H1 (cell line): Measurements from ENCODE around the gene PCNP.

Source experiments
- CTCF ChIP-seq, 3 experiments: IDR thresholded peaks; 1 replicate in 2 of 3; 2 replicates in 1 of 3; pipeline versions ENCODE4 v1.5.1 to v1.6.1; 2011; ENCODE audit warnings: low read length in 3 of 3, mild to moderate bottlenecking in 3 of 3, inconsistent platforms in 2 of 3, low read depth in 1 of 3, moderate library complexity in 1 of 3; ENCODE audit not compliant: insufficient read depth in 1 of 3; ENCODE audit errors: control extremely low read depth in 1 of 3
- JUN ChIP-seq: IDR thresholded peaks from 2 replicates; pipeline ENCODE4 v1.6.1; 2011; ENCODE audit warnings: low read depth, mild to moderate bottlenecking, improper control_type of control experiment, low read length
- POLR2AphosphoS5 ChIP-seq: IDR thresholded peaks from 2 replicates; pipeline ENCODE4 v1.6.1; 2011; ENCODE audit warnings: low read depth, low read length
- TAF1 ChIP-seq: IDR thresholded peaks from 2 replicates; pipeline ENCODE4 v1.6.1; 2011; ENCODE audit warnings: mild to moderate bottlenecking, low read depth, low read length

- no peak for TF ChIP-seq CTCF (IDR thresholded peaks at IDR 0.05; ENCODE audit: control extremely low read depth in 1 of 3, insufficient read depth in 1 of 3, low read depth in 1 of 3, low read length in 3 of 3)
- no peak for TF ChIP-seq POLR2AphosphoS5
- no peak for TF ChIP-seq TAF1
- no peak for TF ChIP-seq JUN
These were observed 59.2 kb downstream of the PCNP start for GRCh38 chr3:101633186-101633585.
